DMS79 treated with DMSO at 0.1 percent for 48 hours (cell line): ENCODE measurements around the gene ST3GAL3.

Experiments used
- DNase-seq: peaks from one replicate; lab custom pipeline; 2025; lab: John Stamatoyannopoulos, UW

The ST3GAL3 gene

DNA sequence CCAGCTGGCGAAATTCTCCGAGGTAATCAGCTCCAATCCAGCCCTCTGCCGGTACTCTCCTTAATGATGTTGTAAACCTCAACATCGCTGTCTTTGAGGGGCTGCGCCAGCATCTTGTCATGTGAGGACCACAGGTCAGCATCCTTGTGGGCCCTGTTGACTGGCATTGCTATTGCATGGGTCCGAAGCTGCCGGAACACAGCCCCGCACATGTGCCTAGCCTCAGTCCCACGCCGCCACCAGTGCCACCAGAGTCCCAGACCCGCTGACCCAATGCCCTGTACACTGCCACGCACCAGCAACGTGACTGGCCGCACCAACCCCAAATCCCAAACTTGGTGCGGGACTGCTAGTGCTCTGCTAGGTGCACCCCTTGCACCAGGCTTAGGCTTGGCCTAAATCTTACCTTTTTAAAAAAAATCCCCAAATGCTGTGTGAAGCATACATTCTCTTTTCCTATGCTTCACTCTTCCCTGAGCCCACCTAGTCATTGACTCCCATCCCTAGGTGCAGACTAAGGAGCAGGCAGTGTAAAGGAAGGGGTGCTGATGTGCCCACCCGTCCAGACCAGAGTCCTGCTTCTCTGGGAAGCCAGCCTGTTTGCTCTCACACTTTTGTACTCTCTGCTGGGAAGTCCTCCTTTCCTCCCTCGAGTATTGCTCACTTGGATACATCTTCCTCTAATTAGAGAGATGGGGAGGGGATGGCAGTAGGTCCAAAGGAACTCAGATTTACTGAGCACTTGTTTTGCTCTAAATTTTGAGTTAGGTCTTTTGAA lies 144.4 kb downstream of the ST3GAL3 start:
- no peak for DNase-seq

DNA sequence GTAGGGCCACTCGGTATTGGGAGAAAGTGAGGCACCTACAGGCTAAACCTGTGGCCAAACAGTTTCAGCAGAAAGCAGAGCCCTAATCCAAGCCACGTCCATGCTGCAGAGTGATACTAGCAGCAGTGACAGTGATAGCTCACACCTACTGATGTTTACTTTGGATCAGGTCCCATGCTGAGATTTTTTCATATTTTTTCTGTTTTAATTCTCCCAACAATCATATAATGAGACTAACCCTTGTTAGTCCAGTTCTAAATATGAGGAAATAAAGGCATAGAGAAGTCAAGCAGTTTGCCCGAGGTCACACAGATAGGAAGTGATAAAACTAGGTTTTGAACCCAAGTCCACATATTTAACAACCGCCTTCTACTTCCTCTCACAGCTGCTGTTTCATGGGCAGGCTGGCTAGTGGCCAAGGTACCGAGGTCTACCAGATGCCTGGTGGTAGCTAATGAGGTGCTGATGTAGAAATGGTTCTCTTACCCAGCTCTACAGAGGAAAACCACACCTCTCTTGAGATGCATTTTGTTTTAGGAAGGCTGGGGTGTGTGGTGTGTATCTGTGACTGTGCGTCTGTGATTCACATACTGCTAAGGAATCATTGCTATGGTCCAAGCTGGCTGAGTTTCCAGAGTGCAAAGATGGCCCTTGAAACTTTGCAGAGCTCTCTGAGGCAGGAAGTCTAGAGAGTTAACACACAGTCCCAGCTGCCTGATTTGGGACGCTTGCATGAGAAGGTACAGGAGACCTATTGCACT lies 146.0 kb downstream of the ST3GAL3 start:
- peak; percentile 71 for DNase-seq

DNA sequence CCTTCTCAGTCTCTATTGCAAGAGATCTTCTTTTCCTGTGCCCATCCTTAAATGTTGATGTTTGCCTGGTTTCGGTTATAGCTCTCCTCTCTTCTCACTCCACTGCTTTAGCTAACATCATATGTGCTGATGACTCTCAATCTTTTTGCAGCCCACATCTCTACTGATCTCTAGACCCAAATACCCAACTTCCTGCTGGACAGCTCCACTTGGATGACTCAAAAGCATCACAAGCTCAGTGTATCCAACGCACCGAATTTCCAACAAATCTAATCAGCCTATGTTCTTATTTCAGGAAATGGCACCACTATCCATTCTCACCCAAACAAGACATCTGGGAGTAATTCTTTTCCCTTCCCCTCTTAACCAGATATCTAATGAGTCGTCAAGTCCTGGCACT lies 147.1 kb downstream of the ST3GAL3 start:
- no peak for DNase-seq

DNA sequence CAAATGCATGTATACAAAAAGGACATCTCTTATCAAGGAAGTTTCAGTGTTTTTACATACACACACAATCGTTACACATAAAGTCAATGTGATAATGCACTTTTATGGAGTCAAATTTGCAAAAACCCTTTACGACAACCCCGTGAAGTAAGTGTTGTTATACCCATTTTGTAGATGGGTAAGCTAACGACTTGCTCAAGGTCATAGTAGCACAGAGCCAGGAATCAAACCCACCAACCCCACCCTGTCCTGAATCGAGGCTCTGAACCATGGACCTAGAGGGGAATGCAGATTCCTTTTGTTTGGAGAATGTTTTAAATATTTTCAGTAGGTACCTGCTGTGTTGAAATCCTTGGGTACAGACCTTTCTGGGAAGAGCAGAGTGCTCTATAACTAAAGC lies 148.9 kb downstream of the ST3GAL3 start:
- no peak for DNase-seq

DNA sequence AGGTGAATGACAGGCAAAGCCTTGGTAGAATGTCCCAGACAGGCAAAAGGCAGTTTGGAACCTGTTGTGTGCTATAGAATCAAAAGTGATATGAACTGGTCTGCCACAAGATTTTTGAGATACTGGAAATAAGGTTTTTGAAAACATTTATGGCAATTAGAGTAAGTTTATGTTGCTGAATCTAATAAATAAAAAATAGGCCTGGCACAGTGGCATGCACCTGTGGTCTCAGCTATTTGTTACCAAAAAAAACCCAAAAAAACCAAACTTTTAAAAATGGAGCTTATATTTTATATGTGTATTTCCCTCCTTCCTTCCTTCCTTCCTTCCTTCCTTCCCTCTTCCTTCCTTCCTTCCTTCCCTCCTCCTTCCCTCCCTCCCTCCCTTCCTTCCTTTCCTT lies 149.8 kb downstream of the ST3GAL3 start:
- no peak for DNase-seq

DNA sequence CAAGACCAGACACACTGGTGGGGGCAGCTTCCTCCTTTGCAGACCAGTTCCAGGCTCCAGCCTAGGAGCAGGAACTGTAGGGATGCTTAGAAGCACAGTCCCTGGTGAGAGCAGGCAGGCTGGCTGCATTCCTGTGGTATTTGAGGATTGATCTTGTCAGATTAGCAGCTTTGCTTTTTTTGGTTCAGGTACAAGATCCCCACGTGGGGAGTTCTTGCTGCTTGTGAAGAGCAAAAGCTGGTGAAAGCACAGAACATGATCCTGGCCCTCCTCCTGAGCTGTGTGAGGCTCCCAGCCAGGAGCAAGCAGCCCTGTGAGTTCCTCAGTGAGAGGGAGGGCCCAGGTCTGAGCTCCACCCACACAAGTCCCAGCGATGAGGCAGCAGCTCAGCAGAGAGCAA lies 151.0 kb downstream of the ST3GAL3 start:
- peak; percentile 95 for DNase-seq

DNA sequence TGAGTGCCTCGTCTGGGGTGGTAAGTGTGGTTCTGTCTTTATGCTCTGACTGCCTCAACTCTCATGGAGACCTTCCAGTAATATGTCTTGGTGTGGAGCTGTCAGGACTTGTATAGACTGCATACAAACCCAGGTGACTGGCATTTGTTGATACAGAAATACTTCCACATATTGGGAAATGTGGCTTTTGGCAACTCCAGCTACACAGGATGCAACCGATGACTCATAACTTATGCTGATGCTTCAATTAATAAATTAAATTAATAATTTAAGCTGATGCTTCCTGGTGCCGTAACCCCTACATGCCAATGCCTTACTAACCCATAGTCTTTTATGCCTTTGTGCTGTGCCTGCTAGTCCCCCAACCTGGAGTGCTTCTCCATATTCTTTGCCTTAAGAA lies 154.0 kb downstream of the ST3GAL3 start:
- no peak for DNase-seq

DNA sequence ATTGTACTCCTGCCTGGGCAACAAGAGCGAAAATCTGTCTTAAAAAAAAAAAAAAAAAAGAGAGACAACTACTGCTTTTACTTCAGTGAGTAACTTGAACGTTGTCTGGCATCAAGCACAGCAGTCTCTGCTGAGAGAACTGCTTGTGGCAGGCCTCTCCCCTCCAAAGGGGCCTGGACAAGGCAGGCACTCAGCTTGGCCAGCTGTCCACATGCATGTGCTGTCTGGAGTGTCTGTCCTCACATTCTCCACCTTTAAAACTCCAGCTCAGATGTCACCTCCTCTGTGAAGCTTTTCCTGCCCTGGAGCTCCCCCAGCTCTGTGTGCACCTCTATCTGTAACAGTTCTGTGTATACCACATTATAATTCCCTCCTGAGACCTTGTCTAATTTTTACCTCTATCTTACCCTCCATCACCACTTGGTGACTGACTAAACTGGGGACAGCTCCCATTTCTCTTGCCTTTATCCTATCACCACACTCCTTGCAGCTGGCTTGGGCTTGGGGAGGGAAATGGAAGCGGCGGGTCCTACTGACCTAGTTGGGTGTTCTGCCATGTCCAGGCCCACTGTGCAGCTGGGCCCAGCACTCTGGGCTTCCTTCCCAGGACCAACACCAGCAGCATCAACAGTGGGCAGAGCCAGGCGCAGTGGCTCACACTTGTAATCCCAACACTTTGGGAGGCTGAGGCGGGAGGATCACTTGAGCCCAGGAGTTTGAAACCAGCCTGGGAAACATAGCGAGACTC lies 154.8 kb downstream of the ST3GAL3 start:
- no peak for DNase-seq

DNA sequence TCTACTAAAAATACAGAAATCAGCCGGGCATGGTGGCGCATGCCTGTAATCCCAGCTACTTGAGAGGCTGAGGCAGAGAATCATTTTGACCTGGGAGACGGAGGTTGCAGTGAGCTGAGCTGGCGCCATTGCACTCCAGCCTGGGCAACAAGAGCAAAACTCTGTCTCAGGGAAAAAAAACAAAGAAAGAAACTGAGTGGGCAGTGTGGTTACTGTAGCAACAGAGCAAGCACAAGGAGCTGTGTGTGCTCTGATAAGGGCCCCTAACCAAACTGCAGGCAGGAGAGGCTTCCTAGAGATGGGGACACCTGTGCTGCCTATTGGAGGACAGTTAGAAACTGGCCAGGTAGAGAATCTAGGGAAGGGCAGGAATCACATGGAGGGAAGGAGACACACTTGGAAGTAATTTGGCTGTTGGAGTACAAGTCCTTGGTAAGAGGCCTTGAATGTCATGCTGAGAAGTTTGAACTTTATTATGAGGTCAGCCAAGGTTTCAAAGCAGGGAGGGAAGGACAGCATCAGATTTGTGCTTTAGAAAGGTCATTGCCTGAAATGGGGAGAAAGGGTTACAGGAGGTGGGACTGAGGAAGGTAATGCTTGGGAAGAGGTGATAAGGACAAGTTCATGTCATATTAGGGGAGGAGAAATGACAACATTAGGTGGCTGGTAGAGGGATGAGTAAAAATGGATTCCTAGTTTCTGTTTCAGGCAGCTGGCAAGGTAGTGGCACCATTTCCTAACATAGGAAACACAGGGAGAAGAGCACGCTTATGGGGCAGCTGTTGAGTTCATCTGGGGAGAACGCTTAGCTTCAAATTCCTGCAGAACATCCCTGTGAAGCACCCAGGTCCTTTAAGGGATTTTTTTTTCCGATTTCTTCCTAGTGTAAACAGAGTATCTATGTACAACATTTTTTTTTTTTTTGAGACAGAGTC lies 157.0 kb downstream of the ST3GAL3 start:
- no peak for DNase-seq

DNA sequence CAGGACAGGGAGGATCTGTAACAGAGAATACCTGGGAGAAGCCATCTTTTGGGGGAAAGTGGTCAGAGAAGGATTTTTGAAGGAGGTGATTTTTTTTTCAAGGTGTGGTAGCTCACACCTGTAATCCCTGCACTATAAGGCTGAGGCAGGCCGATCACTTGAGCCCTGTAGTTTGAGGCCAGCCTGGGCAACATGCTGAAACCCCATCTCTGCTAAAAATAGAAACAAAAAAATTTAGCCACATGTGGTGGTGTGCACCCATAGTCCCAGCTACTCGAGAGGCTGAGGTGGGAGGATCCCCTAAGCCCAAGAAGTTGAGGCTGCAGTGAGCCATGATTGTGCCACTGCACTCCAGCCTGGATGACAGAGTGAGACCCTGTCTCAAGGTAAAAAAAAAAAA lies 158.9 kb downstream of the ST3GAL3 start:
- DNase-seq = no peak

DNA sequence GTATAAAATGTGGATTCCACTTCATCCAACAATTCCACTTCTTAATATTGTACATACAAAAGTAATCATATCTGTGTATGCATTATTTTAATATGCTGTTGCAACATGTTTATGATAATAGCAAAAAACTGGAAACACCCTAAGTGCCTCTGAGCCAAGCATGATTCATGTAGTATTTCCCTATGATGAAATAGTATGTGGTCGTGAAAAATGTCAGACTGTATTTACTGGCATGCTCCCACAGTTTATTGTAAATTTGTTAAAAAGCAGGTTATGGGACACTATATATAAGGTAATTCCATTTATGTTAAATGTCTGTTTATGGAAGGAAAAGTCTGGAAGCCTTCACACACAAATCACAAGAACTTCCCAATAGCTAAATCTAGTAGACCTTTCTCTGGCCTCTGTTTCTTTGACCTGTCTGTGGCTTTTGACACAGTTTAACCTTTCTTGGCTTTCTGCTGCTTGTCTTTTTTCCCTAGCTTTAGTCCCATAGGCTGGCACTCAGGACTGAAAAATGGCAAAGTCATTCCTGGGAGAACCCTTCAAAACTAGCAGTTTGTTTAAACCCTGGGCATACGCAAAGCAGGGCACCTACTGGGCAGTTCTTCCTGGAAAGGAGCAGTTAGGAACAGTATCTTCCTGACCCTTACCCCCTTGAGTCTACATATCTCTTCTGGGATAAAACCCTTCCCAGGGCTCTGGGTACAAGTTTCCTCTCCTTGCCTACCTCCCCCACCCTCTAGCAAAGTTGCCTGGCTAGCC lies 160.8 kb downstream of the ST3GAL3 start:
- DNase-seq = no peak

DNA sequence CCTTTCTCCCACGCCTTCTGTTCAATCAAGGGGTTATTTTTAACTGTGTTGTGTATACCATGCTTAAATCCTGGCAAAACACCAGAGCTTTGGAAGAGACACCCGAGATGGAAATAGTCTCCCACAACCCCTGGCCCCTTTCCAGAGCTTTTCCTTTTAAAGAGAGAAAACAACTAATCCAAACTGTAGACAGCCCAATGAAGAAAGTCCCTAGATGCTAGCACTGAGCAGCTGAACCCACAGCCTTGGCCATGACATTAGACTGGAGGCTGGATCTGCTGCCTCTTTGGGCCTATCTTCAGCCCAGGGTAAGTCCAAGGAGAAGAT lies 161.4 kb downstream of the ST3GAL3 start:
- no peak for DNase-seq

DNA sequence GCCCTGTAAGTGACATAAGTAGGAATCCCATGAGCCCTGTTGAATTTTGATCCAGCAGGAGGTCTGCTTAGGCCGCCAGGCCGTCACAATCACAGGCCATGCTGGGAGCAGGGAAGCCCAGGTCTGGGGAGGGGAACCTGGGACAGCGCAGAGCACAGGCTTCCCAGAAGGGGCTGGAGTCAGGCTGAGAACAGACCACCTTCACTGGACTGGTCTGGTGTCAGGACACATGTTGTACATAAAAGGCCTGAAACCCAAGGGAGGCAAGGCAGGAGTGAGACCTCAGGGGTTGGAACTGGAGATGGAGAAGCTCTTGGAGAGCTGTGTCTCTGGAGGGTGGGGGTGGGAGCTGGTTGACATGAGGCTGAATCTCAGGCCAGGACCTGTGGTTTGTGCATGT lies 163.0 kb downstream of the ST3GAL3 start:
- no peak for DNase-seq

DNA sequence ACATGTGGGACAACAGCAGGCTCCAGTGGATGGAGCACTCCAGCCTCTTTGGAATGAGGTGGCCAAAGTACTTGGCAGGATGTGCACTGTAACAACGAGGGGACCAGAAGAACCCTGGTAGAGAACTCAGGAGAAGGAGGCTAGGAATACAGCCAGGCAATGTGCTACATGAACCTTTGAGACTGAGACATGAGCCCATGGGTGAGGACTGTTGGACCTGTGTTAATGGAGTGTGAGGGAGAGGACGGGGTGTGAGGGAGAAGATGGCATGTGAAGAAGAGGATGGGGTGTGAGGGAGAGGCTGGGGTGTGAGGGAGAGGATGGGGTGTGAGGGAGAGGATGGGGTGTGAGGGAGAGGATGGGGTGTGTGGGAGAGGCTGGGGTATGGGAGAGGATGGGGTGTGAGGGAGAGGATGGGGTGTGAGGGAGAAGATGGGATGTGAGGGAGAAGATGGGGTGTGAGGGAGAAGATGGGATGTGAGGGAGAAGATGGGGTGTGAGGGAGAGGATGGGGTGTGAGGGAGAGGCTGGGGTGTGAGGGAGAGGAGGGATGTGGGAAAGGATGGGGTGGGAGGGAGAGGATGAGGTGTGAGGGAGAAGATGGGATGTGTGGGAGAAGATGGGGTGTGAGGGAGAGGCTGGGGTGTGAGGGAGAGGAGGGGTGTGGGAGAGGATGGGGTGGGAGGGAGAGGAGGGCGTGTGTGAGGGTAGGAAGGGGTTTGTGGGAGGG lies 164.0 kb downstream of the ST3GAL3 start:
- DNase-seq = no peak

DNA sequence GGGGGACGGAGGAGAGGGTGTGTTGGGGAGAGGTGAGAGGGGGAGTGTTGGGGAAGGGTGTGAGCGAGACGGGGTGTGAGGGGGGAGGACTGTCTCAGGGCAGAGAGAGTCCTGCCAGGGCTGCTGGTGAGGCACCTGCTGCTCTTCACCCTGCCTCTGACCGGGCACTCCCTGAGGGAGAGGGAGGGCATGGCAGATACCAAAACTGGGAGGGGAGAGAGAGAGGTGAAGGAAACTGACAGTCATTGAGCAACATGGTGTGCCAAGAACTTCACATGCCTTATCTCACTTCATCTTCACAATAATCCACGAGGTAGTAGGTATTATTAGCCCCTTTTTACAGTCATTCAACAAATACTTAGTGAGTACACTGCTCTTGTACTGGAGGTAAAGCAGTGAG lies 164.9 kb downstream of the ST3GAL3 start:
- DNase-seq = no peak

DNA sequence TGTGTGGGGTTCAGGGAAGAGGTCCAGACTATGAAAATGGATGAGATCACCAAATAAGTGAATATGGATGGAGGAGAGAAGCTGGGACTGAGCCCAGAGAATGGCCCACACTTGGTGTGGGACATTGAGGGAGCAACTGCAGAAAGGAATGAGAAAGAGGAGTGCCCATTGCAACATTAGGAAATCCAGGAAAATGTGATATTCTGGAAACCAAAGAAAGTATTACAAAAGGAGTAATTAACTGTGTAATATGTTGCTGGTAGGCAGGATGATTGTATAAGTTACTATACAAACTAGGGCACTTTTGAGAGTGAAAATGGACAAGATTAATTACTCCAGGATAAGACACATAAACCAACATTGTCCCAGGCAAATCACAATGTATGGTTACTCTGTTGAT lies 166.5 kb downstream of the ST3GAL3 start:
- no peak for DNase-seq

DNA sequence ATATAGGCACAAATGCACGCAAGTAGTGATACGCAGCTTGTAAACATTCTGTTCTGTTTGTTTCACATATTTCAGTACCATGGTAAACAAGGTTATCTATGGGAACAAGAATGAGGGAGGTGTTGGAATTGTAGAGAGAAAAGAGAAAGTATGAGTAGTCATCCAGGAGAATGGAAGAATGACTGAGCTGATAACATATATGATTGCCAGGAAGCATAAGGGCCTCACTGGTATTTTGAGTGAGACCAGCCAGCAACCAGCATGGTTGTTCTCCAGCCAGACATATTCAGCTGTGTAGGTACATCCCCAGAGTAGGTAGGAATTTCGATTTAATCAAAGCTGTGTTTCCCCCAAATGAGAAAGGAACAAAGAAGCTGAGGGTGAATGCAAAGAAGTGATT lies 167.4 kb downstream of the ST3GAL3 start:
- DNase-seq = no peak

DNA sequence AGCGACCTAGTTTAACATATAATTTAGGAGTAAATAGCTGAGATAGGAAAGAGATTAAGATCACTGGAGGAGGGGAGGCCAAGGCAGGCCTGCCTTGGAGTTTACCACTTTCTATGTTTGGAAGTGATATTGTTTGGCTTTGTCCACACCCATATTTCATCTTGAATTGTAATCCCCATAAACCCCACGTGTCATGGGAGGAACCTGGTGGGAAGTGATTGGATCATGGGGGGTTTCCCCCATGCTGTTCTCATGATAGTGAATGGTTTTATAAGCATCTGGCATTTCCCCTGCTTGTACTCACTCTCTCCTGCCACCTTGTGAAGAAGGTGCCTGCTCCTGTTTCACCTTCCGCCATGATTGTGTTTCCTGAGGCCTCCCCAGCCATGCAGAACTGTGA lies 168.0 kb downstream of the ST3GAL3 start:
- no peak for DNase-seq

DNA sequence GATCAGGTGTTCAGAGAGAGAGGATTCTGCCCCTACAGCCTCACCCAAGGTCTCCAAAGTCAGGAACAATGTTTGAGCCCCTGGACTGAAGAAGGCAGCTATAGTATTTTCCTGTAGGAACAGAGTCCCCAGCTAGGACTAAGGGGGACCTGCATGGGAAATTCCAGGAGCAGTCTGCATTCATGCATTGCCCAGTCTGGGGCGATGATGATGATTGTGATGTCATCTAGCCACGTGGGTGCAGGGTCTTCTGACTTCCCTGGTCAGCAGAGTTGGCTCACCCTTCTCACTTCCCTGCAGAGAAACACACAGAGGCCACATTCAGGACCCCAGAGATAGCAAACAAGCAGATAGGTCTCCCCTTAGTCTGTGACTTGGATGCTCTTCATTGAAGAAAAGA lies 169.8 kb downstream of the ST3GAL3 start:
- DNase-seq = no peak

DNA sequence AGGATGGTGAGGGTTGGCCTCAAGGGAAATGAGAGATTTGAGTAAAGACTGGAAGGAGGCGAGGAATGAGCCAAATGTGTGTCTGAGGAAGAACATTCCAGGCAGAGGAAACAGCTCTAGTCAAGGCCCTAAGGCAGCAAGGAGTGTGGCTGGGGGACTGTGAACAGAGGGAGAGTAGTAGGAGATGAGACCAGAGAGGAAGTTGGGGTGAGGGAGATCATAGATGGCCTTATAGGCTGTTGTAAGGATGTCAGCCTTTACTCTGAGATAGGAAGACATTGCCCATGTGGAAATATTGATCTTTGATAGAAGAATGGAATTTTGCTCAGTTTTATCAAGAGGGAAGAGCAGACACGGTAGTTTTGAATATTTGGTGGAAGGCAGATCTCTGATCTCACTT lies 171.1 kb downstream of the ST3GAL3 start:
- no peak for DNase-seq

DNA sequence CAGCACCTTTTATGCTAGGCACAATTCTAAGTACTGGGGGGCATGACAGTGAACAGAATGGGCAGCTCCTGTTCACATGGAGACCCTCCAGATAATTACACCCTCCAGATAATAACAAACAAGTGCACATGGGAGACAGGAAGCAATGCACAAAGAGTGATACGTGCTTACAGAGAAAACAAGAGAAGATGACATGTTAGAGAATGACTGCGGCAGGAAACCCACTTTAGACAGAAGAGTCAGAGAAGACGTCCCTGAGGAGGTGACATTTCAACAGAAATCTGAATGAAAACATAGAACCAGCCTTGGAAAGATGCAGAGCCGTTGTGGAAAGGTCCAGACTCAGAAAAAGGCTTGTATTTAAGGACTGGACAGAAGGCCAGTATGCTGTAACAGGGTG lies 171.5 kb downstream of the ST3GAL3 start:
- no peak for DNase-seq
